ENCODE results near the gene LCE3B. TPM values are rescaled to one million over a fixed set of nuclear protein-coding genes. Genes with fewer than 3 reads are reported as not detected.
A peak's percentile ranks its signal among the peaks of the same experiment; 100 is the strongest.

The LCE3B gene
- polyA plus RNA-seq, 4 donors, result not detected

DNA sequence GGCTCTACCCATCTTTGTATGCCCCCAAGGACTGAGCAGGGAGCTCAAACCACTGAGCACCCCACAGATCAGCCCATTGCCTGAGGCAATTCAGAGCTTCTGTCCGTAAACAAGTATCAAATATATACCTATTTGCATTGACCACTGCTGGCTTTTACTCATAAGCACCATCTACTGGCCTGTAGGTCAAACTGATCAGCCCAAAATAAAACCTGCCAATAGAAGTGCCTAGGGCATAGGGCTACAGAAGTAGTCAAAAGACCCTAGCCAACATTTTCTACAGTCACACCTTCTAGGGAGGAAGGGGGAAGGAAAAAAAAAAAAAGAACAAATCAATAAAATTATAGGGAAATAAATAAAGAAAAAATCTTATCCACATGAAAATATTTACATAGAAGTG lies 28.0 kb upstream of the LCE3B start:
- 32 to 50% methylated on average over 1 of the region's 1 CpG; no CpG with 5 or more reads in 1 of the 3 donors for WGBS, 3 donors
- FAIRE-seq (no peak), DNase-seq (no peak)
- Histone ChIP-seq H3K4me3 (ENCODE audit: low read depth in 1 of 3, low read length in 3 of 3) (no peak overlapping the region), H3K4me1 (ENCODE audit: control insufficient read depth in 3 of 3, insufficient read depth in 2 of 3, low read depth in 1 of 3, low read length in 2 of 3) (no peaks in the 10 kb centered on the region), H3K36me3 (ENCODE audit: control insufficient read depth in 3 of 3, insufficient read depth in 2 of 3, low read depth in 1 of 3, low read length in 3 of 3) (no peaks in the 10 kb centered on the region), H3K27ac (ENCODE audit: low read depth in 1 of 3, low read length in 2 of 3) (no peak overlapping the region), H3K9me3 (ENCODE audit: control insufficient read depth in 2 of 2, insufficient read depth in 1 of 2, low read depth in 1 of 2, low read length in 1 of 2) (no peaks in the 10 kb centered on the region), H3K27me3 (ENCODE audit: control insufficient read depth in 3 of 3, insufficient read depth in 3 of 3, low read length in 3 of 3) (no peaks in the 10 kb centered on the region)

DNA sequence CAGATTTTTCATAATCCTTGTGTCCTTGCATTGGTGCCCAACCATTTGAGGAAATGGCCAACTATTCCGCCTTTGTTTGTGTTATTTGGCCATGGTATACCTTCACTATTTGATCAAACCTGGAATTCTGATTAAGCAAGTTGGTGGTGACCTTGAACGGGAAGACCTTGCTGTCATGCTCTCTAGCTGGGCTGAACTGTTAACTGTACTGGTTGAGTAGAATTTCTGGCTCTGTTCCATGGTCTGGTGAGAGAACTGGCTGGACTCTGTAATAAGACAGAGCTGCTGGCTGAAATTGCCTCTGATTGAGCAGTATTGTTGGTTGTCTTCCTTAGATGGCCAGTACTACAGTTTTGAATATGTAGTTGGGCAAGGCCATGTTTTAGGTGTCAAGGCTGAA lies 16.6 kb upstream of the LCE3B start:
- Histone ChIP-seq H3K36me3 (ENCODE audit: control insufficient read depth in 3 of 3, insufficient read depth in 2 of 3, low read depth in 1 of 3, low read length in 3 of 3) (no peaks in the 10 kb centered on the region), H3K27me3 (ENCODE audit: control insufficient read depth in 3 of 3, insufficient read depth in 3 of 3, low read length in 3 of 3) (no peaks in the 10 kb centered on the region), H3K4me3 (ENCODE audit: low read depth in 1 of 3, low read length in 3 of 3) (no peak overlapping the region), H3K4me1 (ENCODE audit: control insufficient read depth in 3 of 3, insufficient read depth in 2 of 3, low read depth in 1 of 3, low read length in 2 of 3) (no peaks in the 10 kb centered on the region), H3K9me3 (ENCODE audit: control insufficient read depth in 2 of 2, insufficient read depth in 1 of 2, low read depth in 1 of 2, low read length in 1 of 2) (peaks cover 0 to 4% of the 10 kb centered on the region in 2 donors), H3K27ac (ENCODE audit: low read depth in 1 of 3, low read length in 2 of 3) (no peak overlapping the region)
- FAIRE-seq (no peak), DNase-seq (no peak)
- 87 to 89% methylated on average over 2 of the region's 2 CpGs; no CpG with 5 or more reads in 1 of the 3 donors for WGBS, 3 donors

DNA sequence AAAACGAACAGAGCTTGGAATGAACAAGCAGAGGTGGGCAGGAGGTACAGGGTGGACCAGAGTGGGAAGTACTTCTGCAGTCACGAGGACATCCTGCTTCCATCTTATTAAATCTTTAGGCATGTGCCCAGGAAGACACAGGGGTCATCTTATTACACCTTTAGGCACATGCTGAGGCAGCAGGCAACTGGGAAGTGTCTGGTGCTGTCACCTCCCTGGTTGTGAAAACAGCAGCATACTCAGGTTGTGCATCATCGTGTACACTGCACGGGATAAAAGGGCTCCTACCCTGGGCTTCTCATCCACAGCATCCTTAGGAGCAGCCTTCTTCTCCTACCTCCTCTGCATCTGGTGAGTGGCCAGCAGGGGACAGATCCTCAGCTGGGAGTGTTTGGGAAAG lies 13.7 kb upstream of the LCE3B start, which contains the start of gene LCE3C:
Gene LCE3C, plus strand, starts transcription at position 301 of the 400 bp plus-strand sequence. CDS start 498 bp downstream, outside the sequence.
- FAIRE-seq, result no peak
- no peaks in the 10 kb centered on the region for H3K36me3 ChIP-seq (ENCODE audit: control insufficient read depth in 3 of 3, insufficient read depth in 2 of 3, low read depth in 1 of 3, low read length in 3 of 3)
- WGBS, 3 donors, result 68 to 70% methylated on average over 4 of the region's 4 CpGs; no CpG with 5 or more reads in 1 of the 3 donors
- H3K27me3 ChIP-seq (ENCODE audit: control insufficient read depth in 3 of 3, insufficient read depth in 3 of 3, low read length in 3 of 3), result no peaks in the 10 kb centered on the region
- DNase-seq, result no peak
- H3K27ac ChIP-seq (ENCODE audit: low read depth in 1 of 3, low read length in 2 of 3), result no peak within 1 kb of the TSS
- H3K4me1 ChIP-seq (ENCODE audit: control insufficient read depth in 3 of 3, insufficient read depth in 2 of 3, low read depth in 1 of 3, low read length in 2 of 3), result no peaks in the 10 kb centered on the region
- H3K9me3 ChIP-seq (ENCODE audit: control insufficient read depth in 2 of 2, insufficient read depth in 1 of 2, low read depth in 1 of 2, low read length in 1 of 2), result peaks cover 0 to 4% of the 10 kb centered on the region in 2 donors
- H3K4me3 ChIP-seq (ENCODE audit: low read depth in 1 of 3, low read length in 3 of 3), result no peak within 1 kb of the TSS

DNA sequence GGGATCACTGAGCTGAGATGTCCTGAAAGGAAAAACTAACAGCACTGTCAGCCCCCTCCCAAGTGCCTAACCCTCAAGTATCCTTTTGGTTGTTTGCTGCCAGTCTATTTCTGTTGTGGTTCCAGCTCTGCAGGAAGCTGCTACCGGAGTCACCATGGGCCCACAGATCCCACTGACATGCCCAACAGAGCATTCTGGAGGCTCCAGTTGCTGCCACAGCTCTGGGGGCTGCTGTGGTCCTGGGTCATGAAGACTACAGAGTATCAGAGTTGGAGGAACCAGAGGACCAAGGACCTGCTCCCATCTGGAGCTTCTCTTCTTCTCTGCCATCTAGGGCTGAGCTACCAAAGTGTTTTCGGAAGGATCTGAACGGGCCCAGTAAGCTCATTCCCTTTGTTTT lies 8.4 kb downstream of the LCE3B start:
- WGBS, 3 donors, result 44 to 78% (median 60%) methylated on average over 3 of the region's 3 CpGs
- no peak for DNase-seq

DNA sequence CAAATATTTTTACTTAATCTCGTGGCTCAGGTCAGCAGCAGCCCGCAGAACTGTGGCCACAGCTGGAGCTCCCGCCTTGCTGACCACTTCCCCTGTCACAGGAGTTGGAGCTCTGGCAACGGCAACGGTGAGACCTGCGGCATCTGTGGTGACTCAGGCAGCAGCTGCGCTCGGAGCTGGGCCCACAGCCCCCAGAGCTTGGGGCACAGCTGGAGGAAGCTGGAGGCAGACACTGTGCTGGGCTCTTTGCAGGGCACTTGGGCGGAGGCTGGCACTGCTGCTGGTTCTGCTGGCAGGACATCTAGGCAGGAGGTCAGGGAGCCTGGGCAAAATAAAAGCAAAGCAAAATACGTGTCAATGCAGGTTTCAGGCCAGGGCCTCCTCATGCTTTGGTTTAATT lies 9.2 kb downstream of the LCE3B start, which contains the start of gene LCE3A:
Gene LCE3A, minus strand, starts transcription at position 301 of the 400 bp plus-strand sequence. Its CDS starts 0 bp downstream, at position 301.
- no peaks in the 10 kb centered on the region for H3K4me1 ChIP-seq (ENCODE audit: control insufficient read depth in 3 of 3, insufficient read depth in 2 of 3, low read depth in 1 of 3, low read length in 2 of 3)
- peaks cover 0 to 4% (median 0%) of the 10 kb centered on the region in 3 donors for H3K27me3 ChIP-seq (ENCODE audit: control insufficient read depth in 3 of 3, insufficient read depth in 3 of 3, low read length in 3 of 3)
- H3K4me3 ChIP-seq (ENCODE audit: low read depth in 1 of 3, low read length in 3 of 3), result no peak within 1 kb of the TSS
- peaks cover 0 to 13% of the 10 kb centered on the region in 2 donors for H3K9me3 ChIP-seq (ENCODE audit: control insufficient read depth in 2 of 2, insufficient read depth in 1 of 2, low read depth in 1 of 2, low read length in 1 of 2)
- no peak within 1 kb of the TSS for H3K27ac ChIP-seq (ENCODE audit: low read depth in 1 of 3, low read length in 2 of 3)
- no peaks in the 10 kb centered on the region for H3K36me3 ChIP-seq (ENCODE audit: control insufficient read depth in 3 of 3, insufficient read depth in 2 of 3, low read depth in 1 of 3, low read length in 3 of 3)
- no peak for DNase-seq
- 51 to 61% (median 54%) methylated on average over 10 of the region's 10 CpGs for WGBS, 3 donors
- no peak for FAIRE-seq

More for the DNA sequence above, 8.4 kb downstream of the LCE3B start:
- FAIRE-seq, result no peak
- H3K4me1 ChIP-seq (ENCODE audit: control insufficient read depth in 3 of 3, insufficient read depth in 2 of 3, low read depth in 1 of 3, low read length in 2 of 3), result no peaks in the 10 kb centered on the region
- H3K9me3 ChIP-seq (ENCODE audit: control insufficient read depth in 2 of 2, insufficient read depth in 1 of 2, low read depth in 1 of 2, low read length in 1 of 2), result peaks cover 0 to 13% of the 10 kb centered on the region in 2 donors
- no peaks in the 10 kb centered on the region for H3K36me3 ChIP-seq (ENCODE audit: control insufficient read depth in 3 of 3, insufficient read depth in 2 of 3, low read depth in 1 of 3, low read length in 3 of 3)
- H3K27me3 ChIP-seq (ENCODE audit: control insufficient read depth in 3 of 3, insufficient read depth in 3 of 3, low read length in 3 of 3), result peaks cover 0 to 4% (median 0%) of the 10 kb centered on the region in 3 donors
- H3K27ac ChIP-seq (ENCODE audit: low read depth in 1 of 3, low read length in 2 of 3), result no peak overlapping the region
- H3K4me3 ChIP-seq (ENCODE audit: low read depth in 1 of 3, low read length in 3 of 3), result no peak overlapping the region

DNA sequence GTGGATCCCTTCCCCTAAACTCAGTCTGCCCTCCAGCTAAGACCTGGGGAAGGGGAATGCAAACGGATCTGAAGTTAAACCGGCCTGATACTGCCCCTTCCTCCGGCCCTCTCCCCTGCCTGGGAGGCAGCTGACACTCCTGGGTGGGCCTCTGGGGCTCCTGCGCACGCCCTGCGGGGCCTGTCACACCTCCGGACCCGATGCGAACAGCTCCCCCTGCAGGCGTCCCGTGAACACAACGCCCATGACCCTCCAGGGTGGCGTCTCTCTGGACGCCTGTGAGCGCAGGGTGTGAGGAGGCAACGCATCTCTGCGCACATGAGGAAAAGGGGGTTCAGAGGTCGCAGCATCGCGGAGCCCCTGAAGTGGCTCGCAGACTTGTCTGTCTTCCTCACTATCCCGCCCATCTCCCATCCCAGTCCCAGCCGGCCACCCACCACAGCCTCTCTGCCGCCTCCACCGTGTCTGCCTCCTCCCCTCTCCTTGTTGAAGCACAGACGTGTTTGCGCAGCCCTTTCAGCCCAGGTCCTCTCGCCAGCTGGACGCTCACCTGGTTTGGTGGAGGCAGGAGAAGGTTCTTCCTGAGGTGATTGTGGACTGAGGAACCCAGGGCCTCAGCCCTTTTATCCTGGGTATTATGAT lies 9.7 kb downstream of the LCE3B start:
- FAIRE-seq (no peak), DNase-seq (peak in 1 of 2 donors; percentile 6)

DNA sequence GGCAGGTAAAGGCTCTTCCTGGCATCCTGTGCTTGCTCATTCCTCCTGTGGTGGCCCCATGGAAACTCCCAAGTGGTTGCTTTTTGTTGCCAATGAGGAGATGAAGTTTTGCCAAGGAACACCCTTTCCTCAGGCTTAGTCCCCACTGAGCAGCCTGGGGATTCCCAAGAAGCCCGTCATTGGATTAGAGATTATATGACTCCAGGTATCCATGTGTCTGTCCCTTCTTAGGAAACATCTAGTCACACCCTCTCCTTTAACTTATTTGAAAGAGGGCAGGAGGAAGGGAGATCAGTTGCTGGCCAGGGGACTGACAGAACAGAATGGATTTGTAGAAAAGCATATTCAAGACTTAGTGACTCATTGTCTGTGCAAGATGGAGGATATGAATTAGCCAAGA lies 13.1 kb downstream of the LCE3B start:
- peaks cover 0 to 8% of the 10 kb centered on the region in 2 donors for H3K9me3 ChIP-seq (ENCODE audit: control insufficient read depth in 2 of 2, insufficient read depth in 1 of 2, low read depth in 1 of 2, low read length in 1 of 2)
- FAIRE-seq (no peak), DNase-seq (no peak)
- no peak overlapping the region for H3K4me3 ChIP-seq (ENCODE audit: low read depth in 1 of 3, low read length in 3 of 3)
- H3K27ac ChIP-seq (ENCODE audit: low read depth in 1 of 3, low read length in 2 of 3), result no peak overlapping the region
- peaks cover 0 to 4% (median 0%) of the 10 kb centered on the region in 3 donors for H3K27me3 ChIP-seq (ENCODE audit: control insufficient read depth in 3 of 3, insufficient read depth in 3 of 3, low read length in 3 of 3)
- H3K4me1 ChIP-seq (ENCODE audit: control insufficient read depth in 3 of 3, insufficient read depth in 2 of 3, low read depth in 1 of 3, low read length in 2 of 3), result no peaks in the 10 kb centered on the region
- no peaks in the 10 kb centered on the region for H3K36me3 ChIP-seq (ENCODE audit: control insufficient read depth in 3 of 3, insufficient read depth in 2 of 3, low read depth in 1 of 3, low read length in 3 of 3)
- WGBS, 3 donors, result 69 to 84% (median 76%) methylated on average over 1 of the region's 1 CpG

More for the DNA sequence above, 9.7 kb downstream of the LCE3B start:
- Histone ChIP-seq H3K4me1 (ENCODE audit: control insufficient read depth in 3 of 3, insufficient read depth in 2 of 3, low read depth in 1 of 3, low read length in 2 of 3) (no peaks in the 10 kb centered on the region), H3K27me3 (ENCODE audit: control insufficient read depth in 3 of 3, insufficient read depth in 3 of 3, low read length in 3 of 3) (peaks cover 0 to 4% (median 0%) of the 10 kb centered on the region in 3 donors), H3K4me3 (ENCODE audit: low read depth in 1 of 3, low read length in 3 of 3) (no peak overlapping the region), H3K27ac (ENCODE audit: low read depth in 1 of 3, low read length in 2 of 3) (no peak overlapping the region), H3K36me3 (ENCODE audit: control insufficient read depth in 3 of 3, insufficient read depth in 2 of 3, low read depth in 1 of 3, low read length in 3 of 3) (no peaks in the 10 kb centered on the region), H3K9me3 (ENCODE audit: control insufficient read depth in 2 of 2, insufficient read depth in 1 of 2, low read depth in 1 of 2, low read length in 1 of 2) (peaks cover 0 to 13% of the 10 kb centered on the region in 2 donors)
- 21 to 30% (median 25%) methylated on average over 28 to 29 of the region's 29 CpGs for WGBS, 3 donors

DNA sequence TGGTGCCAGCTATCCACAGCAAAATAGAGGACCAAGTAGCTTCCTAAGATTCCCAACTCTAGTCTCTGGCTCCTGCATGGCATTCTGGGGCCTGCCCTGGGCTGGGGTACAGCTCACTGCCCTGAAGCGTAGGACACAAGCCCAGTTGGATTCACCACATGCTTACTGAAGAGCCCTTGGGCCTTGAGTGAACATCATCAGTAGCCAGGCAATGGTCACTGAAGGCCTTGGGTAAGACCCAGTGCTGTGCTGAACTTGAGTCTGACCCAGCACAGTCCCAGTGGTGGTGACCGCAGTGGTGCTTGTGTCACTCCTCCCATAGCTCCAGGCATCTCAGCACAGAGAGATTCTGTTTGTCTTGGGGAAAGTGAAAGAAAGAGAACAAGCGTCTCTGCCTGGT lies 17.0 kb downstream of the LCE3B start:
- Histone ChIP-seq H3K4me1 (ENCODE audit: control insufficient read depth in 3 of 3, insufficient read depth in 2 of 3, low read depth in 1 of 3, low read length in 2 of 3) (no peaks in the 10 kb centered on the region), H3K27me3 (ENCODE audit: control insufficient read depth in 3 of 3, insufficient read depth in 3 of 3, low read length in 3 of 3) (peaks cover 0 to 2% (median 0%) of the 10 kb centered on the region in 3 donors), H3K4me3 (ENCODE audit: low read depth in 1 of 3, low read length in 3 of 3) (no peak overlapping the region), H3K9me3 (ENCODE audit: control insufficient read depth in 2 of 2, insufficient read depth in 1 of 2, low read depth in 1 of 2, low read length in 1 of 2) (peaks cover 0 to 8% of the 10 kb centered on the region in 2 donors), H3K27ac (ENCODE audit: low read depth in 1 of 3, low read length in 2 of 3) (no peak overlapping the region), H3K36me3 (ENCODE audit: control insufficient read depth in 3 of 3, insufficient read depth in 2 of 3, low read depth in 1 of 3, low read length in 3 of 3) (no peaks in the 10 kb centered on the region)
- DNase-seq (no peak), FAIRE-seq (no peak)
- 90 to 91% (median 90%) methylated on average over 3 of the region's 3 CpGs for WGBS, 3 donors

Measured in small intestine (tissue), 7 donors.